GM12873 (cell line): ENCODE measurements around the gene DISP1.
A peak's percentile ranks its signal among the peaks of the same experiment; 100 is the strongest.

Experiments
- TF ChIP-seq, protein P1 (sequence below): IDR thresholded peaks from 2 replicates; pipeline ENCODE4 v1.5.1; 2012; ENCODE audit warnings: low read depth, mild to moderate bottlenecking, moderate library complexity, low read length, control low read depth; ENCODE audit not compliant: insufficient read depth; ENCODE audit errors: missing control alignments

DISP1 gene, protein sequence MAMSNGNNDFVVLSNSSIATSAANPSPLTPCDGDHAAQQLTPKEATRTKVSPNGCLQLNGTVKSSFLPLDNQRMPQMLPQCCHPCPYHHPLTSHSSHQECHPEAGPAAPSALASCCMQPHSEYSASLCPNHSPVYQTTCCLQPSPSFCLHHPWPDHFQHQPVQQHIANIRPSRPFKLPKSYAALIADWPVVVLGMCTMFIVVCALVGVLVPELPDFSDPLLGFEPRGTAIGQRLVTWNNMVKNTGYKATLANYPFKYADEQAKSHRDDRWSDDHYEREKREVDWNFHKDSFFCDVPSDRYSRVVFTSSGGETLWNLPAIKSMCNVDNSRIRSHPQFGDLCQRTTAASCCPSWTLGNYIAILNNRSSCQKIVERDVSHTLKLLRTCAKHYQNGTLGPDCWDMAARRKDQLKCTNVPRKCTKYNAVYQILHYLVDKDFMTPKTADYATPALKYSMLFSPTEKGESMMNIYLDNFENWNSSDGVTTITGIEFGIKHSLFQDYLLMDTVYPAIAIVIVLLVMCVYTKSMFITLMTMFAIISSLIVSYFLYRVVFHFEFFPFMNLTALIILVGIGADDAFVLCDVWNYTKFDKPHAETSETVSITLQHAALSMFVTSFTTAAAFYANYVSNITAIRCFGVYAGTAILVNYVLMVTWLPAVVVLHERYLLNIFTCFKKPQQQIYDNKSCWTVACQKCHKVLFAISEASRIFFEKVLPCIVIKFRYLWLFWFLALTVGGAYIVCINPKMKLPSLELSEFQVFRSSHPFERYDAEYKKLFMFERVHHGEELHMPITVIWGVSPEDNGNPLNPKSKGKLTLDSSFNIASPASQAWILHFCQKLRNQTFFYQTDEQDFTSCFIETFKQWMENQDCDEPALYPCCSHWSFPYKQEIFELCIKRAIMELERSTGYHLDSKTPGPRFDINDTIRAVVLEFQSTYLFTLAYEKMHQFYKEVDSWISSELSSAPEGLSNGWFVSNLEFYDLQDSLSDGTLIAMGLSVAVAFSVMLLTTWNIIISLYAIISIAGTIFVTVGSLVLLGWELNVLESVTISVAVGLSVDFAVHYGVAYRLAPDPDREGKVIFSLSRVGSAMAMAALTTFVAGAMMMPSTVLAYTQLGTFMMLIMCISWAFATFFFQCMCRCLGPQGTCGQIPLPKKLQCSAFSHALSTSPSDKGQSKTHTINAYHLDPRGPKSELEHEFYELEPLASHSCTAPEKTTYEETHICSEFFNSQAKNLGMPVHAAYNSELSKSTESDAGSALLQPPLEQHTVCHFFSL (N-terminal part only)

DNA sequence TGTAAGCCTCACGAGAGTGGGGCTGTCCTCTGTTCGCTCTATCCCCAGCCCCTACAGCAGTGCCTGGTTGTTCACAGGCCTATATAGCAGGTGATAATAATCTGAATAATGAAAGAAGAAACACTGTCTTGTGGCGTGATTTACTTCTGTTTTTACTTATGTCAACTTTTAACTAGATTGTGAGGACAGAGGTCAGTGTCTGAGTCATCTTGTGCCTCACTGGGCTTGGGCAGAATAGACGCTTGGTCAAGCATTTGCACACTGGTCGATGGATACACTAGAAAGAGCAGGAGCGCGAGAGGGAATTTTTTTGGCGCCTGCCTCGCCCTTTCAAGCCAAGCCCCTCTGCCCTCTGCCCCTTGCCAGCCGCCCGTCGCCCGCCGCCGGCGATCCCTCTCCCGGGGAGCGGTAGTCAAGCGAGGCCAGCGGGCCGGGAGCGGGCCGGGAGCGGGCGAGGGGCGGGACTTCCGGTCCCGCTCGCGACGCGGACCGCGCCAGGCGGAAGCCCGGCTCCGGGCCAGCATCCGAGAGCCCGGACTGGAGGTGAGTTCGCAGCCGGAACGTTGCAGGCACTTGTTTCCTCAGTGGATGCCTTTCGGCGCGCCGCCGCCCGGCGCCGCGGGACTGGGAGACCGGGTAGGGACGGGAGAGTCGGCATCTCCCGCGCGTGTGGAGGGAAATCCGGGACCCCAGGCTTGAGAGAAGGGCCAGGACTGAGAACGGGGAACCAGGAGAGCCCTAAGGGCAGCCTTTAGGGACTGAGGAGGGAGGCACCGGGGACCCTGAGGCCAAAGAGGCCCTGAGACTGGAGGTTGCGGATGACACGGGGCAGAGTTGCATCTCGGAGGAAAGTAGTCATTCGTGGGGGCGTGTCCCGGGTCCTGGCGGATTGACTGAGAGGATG lies at the start of gene DISP1:
Gene DISP1 (plus strand): TSS at position 504 of the 904 bp plus-strand sequence. CDS start 127,785 bp downstream, outside the sequence.
- TF ChIP-seq, protein P1, sequence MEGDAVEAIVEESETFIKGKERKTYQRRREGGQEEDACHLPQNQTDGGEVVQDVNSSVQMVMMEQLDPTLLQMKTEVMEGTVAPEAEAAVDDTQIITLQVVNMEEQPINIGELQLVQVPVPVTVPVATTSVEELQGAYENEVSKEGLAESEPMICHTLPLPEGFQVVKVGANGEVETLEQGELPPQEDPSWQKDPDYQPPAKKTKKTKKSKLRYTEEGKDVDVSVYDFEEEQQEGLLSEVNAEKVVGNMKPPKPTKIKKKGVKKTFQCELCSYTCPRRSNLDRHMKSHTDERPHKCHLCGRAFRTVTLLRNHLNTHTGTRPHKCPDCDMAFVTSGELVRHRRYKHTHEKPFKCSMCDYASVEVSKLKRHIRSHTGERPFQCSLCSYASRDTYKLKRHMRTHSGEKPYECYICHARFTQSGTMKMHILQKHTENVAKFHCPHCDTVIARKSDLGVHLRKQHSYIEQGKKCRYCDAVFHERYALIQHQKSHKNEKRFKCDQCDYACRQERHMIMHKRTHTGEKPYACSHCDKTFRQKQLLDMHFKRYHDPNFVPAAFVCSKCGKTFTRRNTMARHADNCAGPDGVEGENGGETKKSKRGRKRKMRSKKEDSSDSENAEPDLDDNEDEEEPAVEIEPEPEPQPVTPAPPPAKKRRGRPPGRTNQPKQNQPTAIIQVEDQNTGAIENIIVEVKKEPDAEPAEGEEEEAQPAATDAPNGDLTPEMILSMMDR: no peak

DNA sequence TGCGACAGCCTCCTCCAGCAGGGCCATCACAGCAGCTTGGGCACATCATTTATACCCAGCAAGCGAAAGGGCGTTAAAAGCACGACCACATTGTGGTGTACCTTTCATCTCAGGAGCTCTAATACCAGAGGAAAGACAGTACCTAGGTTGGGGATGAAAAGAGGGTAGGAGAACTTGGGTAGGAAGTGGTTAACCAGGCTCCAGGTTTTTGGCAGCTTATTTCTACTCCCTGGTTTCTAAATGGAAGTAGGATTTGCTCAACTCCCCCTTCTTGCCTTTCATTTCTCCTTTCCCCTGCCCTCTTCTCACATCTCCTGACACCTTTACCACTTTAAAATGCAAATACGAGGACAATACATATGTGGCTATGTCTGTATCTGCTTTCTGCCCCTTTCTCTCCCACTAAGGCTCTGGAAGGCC lies 47.7 kb upstream of the DISP1 start:
- TF ChIP-seq, protein P1: no peak

DNA sequence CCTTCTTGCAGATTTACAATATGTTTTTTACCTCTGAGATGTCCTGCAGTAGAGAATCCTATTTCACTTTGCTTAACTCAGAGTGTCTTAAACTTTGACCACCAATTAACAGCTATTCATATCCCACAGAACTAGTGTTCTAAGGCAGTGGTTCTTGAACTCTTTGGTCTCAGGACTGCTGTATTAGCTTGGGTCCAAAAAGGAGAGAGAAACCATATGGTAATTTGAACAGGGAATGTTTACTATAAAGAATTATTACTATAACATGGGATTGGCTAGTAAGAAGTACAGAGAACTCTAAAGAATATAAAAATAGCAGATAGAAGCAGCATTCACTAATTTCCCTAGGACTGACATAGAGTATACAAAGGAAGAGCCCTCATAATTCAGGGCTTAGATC lies 46.2 kb upstream of the DISP1 start:
- TF ChIP-seq, protein P1: no peak

DNA sequence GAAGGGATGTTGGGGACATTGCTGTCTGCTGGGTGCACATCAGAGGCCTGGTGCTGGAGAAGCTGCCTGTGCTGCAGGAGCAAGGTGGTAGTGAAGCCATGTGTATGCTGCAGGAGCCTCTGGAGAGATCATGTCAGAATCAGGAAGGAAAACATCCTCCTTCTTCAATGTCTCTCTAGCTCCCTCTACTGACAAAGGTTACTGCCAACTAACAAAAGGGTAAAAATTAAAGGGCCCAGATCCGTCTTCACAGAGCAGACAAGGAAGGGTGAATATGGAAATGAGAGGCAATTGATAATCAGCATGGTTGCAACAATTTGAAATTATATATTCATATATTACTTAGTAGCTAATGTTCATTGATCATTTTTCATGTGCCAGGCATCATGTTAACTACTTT lies 45.7 kb upstream of the DISP1 start:
- TF ChIP-seq, protein P1: peak; percentile 40

DNA sequence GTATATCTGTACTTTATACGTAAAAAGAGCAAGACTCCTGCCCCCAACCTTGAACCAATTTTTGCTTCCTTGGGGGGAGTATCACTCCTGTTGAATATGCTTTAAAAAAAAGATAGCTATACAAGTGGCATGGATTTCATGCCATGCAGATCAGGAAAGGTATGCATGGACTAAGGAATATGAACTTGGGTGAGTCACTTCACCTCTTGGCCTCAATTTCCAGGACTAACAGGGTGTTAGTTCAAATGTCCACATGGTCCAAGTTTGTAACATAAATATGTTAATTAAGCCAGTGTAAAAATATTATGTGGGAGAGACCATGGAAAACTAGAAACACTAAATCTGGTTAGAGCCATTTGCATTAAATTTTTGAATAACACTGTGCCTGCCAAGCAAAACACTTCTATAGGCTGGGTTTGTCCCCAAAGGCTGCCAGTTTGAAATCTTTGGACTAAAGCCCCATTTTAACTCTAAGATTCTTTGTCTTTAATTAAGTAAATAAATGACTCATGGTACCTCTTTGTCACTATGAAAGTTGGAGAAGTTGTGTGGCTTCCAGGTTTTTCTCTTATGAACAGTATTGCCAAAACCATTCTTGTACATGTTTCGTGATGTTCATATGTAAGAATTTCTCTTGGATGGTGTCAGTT lies 44.7 kb upstream of the DISP1 start:
- TF ChIP-seq, protein P1: no peak

DNA sequence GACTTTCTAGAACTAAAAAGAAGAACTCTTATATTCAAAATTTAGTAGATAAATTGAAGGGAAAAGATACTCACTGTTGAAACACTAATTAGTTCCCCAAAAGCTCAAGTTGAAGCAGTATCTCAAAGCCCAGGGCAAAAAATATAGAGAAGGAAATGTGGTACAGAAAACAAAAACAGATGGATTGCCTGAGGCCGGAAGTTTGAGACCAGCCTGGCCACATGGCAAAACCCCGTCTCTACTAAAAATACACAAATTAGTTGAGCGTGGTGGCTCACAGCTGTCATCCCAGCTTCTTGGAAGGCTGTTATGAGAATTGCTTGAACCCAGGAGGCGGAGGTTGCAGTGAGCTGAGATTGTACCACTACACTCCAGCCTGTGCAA lies 41.9 kb upstream of the DISP1 start:
- TF ChIP-seq, protein P1: no peak
